Coronary artery (tissue), 2 donors: Measurements from ENCODE around the gene PON2.
"Not testable (repeated sequence)": the region's sequence is repeated elsewhere in the genome, so short reads cannot be mapped to it uniquely, and the experiment has no call there.

Source experiments
- DNase-seq: peaks from one replicate; pipeline ENCODE4 v3.0.0-alpha.2; 2017; ENCODE audit warnings: low spot score
- H3K27ac ChIP-seq, 2 donors: fragments of 200-600 bp; sonication (generic); one replicate each; pipeline ENCODE4 v1.5.1; 2016 to 2019
- H3K4me3 ChIP-seq: fragments of 200-600 bp; sonication (generic); 2 replicates; pipeline ENCODE4 v1.5.1; 2016; ENCODE audit warnings: mild to moderate bottlenecking, moderate library complexity
- CTCF ChIP-seq: fragments of 200-600 bp; sonication (generic); IDR thresholded peaks from one replicate; pipeline ENCODE4 v1.5.1; 2019; ENCODE audit warnings: antibody characterized with exemption

The PON2 gene

DNA sequence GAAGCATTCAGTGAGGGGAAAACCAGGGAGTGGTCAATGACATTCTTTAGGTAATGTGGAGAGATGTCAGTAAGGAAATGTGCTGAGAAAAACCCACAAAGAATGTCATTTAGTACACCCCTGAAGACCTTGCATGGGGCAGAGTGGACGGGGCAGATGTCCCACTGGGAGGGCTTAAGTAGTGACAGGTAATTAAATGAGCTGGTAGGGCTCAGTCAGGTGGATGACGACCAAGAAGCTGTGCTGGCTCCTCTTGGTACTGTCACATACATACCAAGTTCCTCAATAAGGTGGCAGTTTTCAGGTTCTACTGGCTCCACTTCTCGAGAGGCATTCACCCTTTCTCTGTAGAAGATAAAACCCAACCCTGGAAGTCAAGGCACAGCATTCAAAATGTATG is 40.5 kb downstream of the PON2 start:
- DNase-seq, result no peak
- Histone ChIP-seq H3K27ac (no peak overlapping the region), H3K4me3 (no peak overlapping the region)
- TF ChIP-seq CTCF, result no peak

- Histone ChIP-seq H3K4me3 (no peak overlapping the region), H3K27ac (no peak overlapping the region)
- no peak for DNase-seq
- no peak for TF ChIP-seq CTCF
Observed at GRCh38 chr7:95391761-95392160, 43.1 kb downstream of the PON2 start.

DNA sequence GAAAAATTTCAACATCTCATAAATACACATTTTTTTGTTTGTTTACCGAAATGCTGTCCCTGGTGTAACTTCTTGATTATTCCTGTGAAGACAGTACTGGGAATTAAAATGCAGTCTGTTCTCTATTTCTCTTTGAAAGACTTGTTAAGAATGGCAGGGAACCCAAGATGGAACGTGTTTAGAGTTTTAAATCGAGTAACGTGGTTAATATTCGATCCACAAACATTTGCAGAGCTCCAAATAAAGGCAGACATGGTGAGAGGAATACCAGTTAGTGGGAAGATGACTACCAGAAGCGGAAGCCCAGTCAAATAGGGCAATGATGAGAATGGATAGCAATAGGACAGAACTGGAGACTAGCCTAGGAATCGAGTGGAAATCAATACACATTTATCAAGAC is 45.3 kb downstream of the PON2 start:
- no peak for TF ChIP-seq CTCF
- DNase-seq, result no peak

DNA sequence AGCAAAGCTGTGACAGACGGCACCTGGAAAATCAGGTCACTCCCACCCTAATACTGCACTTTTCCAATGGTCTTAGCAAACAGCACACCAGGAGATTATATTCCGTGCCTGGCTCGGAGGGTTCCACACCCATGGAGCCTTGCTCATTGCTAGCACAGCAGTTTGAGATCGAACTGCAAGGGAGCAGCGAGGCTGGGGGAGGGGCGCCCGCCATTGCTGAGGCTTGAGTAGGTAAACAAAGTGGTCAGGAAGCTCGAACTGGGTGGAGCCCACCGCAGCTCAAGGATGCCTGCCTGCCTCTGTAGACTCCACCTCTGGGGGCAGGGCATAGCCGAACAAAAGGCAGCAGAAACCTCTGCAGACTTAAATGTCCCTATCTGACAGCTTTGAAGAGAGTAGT is 55.4 kb downstream of the PON2 start:
- H3K27ac ChIP-seq, DNase-seq, H3K4me3 ChIP-seq: not testable (repeated sequence)

More for the DNA sequence above, 45.3 kb downstream of the PON2 start:
- no peak overlapping the region for H3K27ac ChIP-seq
- H3K4me3 ChIP-seq, result no peak overlapping the region

DNA sequence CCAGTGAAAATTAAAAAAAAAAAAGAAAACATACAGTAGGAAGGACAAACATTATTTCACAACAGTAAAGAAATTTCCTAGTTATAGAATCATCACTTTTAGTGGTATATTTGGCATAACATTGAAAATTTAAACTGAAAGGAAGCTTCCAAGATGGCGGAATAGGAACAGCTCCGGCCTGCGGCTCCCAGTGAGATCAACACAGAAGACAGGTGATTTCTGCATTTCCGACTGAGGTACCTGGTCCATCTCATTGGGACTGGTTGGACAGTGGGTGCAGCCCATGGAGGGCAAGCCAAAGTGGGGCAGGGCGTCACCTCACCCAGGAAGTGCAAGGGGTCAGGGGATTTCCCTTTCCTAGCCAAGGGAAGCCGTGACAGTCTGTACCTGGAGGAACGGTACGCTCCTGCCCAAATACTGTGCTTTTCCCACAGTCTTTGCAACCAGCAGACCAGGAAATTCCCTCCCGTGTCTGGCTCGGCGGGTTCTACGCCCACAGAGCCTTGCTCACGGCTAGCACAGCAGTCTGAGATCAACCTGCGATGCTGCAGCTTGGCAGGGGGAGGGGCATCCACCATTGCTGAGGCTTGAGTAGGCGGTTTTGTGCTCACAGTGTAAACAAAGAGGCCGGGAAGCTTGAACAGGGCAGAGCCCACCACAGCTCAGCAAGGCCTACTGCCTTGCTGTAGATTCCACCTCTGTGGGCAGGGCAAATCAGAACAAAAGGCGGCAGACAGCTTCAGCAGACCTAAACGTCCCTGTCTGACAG is 58.0 kb downstream of the PON2 start:
- DNase-seq, result no peak
- no peak for TF ChIP-seq CTCF
- Histone ChIP-seq H3K4me3 (no peak overlapping the region), H3K27ac (no peak overlapping the region)

DNA sequence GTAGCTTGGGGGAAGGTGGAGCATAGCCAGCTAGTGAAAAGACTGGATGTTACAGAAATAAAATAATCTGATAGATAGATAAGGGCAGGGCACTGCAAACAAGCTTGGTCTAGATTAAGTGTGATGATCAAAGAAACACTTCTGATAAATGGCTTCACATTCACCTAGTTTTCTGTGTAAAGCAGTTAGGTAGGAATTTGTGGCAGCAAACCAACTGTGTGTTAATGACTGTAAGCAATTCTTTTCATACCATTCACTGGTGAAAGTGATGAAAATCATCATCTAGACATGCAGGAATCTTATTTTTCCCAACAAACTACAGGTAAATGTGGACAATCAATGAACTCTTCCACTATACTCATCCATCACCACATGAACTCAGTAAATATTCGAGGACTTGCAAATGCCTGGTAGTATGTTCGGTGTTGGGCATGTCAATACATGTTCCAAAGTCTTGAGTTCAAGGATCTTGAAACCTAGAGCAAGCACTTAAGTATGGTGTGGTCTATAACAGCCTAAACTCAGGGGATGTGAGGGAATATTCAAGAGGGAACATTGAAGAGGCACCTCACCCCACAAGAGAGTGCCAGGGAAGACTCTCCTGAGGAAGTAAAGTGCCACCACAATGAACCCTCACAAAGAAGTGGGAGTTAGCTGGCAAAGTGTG is 59.1 kb downstream of the PON2 start:
- no peak for DNase-seq
- Histone ChIP-seq H3K4me3 (no peak overlapping the region), H3K27ac (no peak overlapping the region)
- no peak for TF ChIP-seq CTCF

DNA sequence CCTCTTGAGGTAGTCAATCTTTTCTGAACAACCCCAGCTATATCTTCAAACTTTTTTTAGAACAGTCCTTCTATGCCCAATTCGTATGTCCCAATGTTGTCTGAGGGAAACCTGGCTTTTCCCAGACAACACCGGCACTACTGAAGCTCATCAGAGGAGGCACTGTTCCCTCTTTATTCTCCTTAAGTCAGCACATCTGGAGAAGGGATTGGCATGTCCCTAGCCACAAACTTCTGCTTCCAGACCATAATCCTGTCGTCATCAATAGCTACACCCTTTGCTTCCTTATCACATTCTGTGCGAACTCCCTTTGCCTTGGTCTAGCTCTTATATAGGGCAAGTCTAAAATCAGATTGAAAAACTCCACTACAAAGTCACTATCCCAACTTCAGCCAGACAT is 61.5 kb downstream of the PON2 start:
- no peak overlapping the region for H3K27ac ChIP-seq
- TF ChIP-seq CTCF, result no peak
- DNase-seq, result no peak
- no peak overlapping the region for H3K4me3 ChIP-seq
